CD8-positive, alpha-beta memory T cell (primary cell): ENCODE data around the gene MAN2C1. TPM values are rescaled to one million over a fixed set of nuclear protein-coding genes. Genes with fewer than 3 reads are reported as not detected.
A peak's percentile ranks its signal among the peaks of the same experiment; 100 is the strongest.

Source experiments
- CTCF ChIA-PET: fragments of 350-600 bp; sonication (Branson Sonifier 250); formaldehyde crosslinking; loops from one replicate; lab custom pipeline; 2021; ENCODE audit warnings: antibody characterized with exemption; lab: Charles Lee
- POLR2A ChIA-PET: fragments of 350-600 bp; sonication (Branson Sonifier 250); formaldehyde crosslinking; loops from one replicate; lab custom pipeline; 2021; ENCODE audit warnings: antibody characterized with exemption; lab: Charles Lee
- DNase-seq, 5 donors: peaks; one replicate each; pipeline versions ENCODE4 v3.0.0 to v3.0.0-alpha.2; 2020 to 2022; ENCODE audit warnings: mixed read lengths in 1 of 5
- H3K27ac ChIP-seq: one replicate; pipeline ENCODE4 v1.7.0; 2013; ENCODE audit warnings: low read depth, mild to moderate bottlenecking, low read length, moderate library complexity
- H3K27me3 ChIP-seq: 2 replicates; pipeline ENCODE4 v1.7.0; 2013; ENCODE audit warnings: low read length, mild to moderate bottlenecking; ENCODE audit not compliant: insufficient read depth, poor library complexity, severe bottlenecking
- H3K36me3 ChIP-seq: 2 replicates; pipeline ENCODE4 v1.7.0; 2013; ENCODE audit warnings: mild to moderate bottlenecking, low read length, moderate library complexity; ENCODE audit not compliant: insufficient read depth
- H3K4me1 ChIP-seq: 2 replicates; pipeline ENCODE4 v1.7.0; 2013; ENCODE audit warnings: mild to moderate bottlenecking, low read length, moderate library complexity; ENCODE audit not compliant: insufficient read depth
- H3K4me3 ChIP-seq: 2 replicates; pipeline ENCODE4 v1.7.0; 2013; ENCODE audit warnings: mild to moderate bottlenecking, low read length
- H3K9me3 ChIP-seq: 2 replicates; pipeline ENCODE4 v1.7.0; 2013; ENCODE audit warnings: mild to moderate bottlenecking, low read length
- H3K27ac Mint-ChIP-seq, 8 donors: one replicate each; pipeline ENCODE4 v1.8.0; 2020 to 2021; ENCODE audit warnings: mixed read lengths in 8 of 8, mild to moderate bottlenecking in 6 of 8, inconsistent platforms in 3 of 8, moderate library complexity in 3 of 8
- H3K27me3 Mint-ChIP-seq, 2 donors: one replicate each; pipeline ENCODE4 v1.8.0; 2020 to 2021; ENCODE audit warnings: mixed read lengths in 2 of 2, mild to moderate bottlenecking in 1 of 2, moderate library complexity in 1 of 2
- H3K36me3 Mint-ChIP-seq, 3 donors: one replicate each; pipeline ENCODE4 v1.8.0; 2020 to 2021; ENCODE audit warnings: mixed read lengths in 3 of 3, inconsistent platforms in 1 of 3, mild to moderate bottlenecking in 1 of 3
- H3K4me1 Mint-ChIP-seq, 3 donors: one replicate each; pipeline ENCODE4 v1.8.0; 2020 to 2021; ENCODE audit warnings: mixed read lengths in 3 of 3, inconsistent platforms in 1 of 3, mild to moderate bottlenecking in 1 of 3
- H3K4me3 Mint-ChIP-seq, 7 donors: one replicate each; pipeline ENCODE4 v1.8.0; 2020 to 2021; ENCODE audit warnings: mixed read lengths in 7 of 7, mild to moderate bottlenecking in 6 of 7, moderate library complexity in 4 of 7, inconsistent platforms in 2 of 7
- H3K9me3 Mint-ChIP-seq, 5 donors: one replicate each; pipeline ENCODE4 v1.8.0; 2020 to 2022; ENCODE audit warnings: mixed read lengths in 5 of 5, mild to moderate bottlenecking in 3 of 5, moderate library complexity in 2 of 5, inconsistent platforms in 1 of 5
- polyA plus RNA-seq: library from polyadenylated mRNA; unstranded; fragments of 300-500 nt; fragmentation: Illumina TruSeq; gene quantifications from one replicate; pipeline ENCODE4 v1.2.3, GENCODE V29; 2021
- total RNA-seq, 2 experiments: library from RNA; stranded (reverse); gene quantifications; one replicate each; pipeline ENCODE4 v1.2.3, GENCODE V29; 2021

The MAN2C1 gene
- total and polyA plus RNA-seq, 3 experiments from 2014 or later, result 32.0 to 133 (median 127) TPM

- no peak overlapping the region for H3K4me3 Mint-ChIP-seq
- CTCF ChIA-PET, result interaction anchor here (5.2 kb wide), 1 partner anchor 12 kb away, joined by 35 read pairs; the partner anchor contains the start of gene MAN2C1
These were observed 13.0 kb downstream of the MAN2C1 start for GRCh38 chr15:75355369-75355768.

GRCh38 chr15:75354454-75354853 lies 14.0 kb downstream of the MAN2C1 start:
- POLR2A ChIA-PET, result interaction anchor here (0.5 to 2.0 kb wide), 2 partner anchors 14 to 395 kb away, joined by 4 to 9 read pairs; partner anchors contain the start of gene MAN2C1
- Histone ChIP-seq H3K27ac (no peak overlapping the region), H3K36me3 (no peaks in the 10 kb centered on the region), H3K9me3 (no peaks in the 10 kb centered on the region), H3K4me1 (peaks cover 18% of the 10 kb centered on the region), H3K4me3 (no peak overlapping the region), H3K27me3 (no peaks in the 10 kb centered on the region)
- H3K4me3 Mint-ChIP-seq, result no peak overlapping the region
- H3K4me1 Mint-ChIP-seq, result peaks cover 16 to 18% (median 18%) of the 10 kb centered on the region in 3 donors
- DNase-seq, result no peak
- peaks cover 3 to 37% (median 7%) of the 10 kb centered on the region in 3 donors for H3K36me3 Mint-ChIP-seq
- H3K9me3 Mint-ChIP-seq, result peaks cover 6 to 16% (median 15%) of the 10 kb centered on the region in 5 donors
- CTCF ChIA-PET, result interaction anchor here (5.2 kb wide), 1 partner anchor 13 kb away, joined by 35 read pairs; the partner anchor contains the start of gene MAN2C1
- H3K27me3 Mint-ChIP-seq, result peaks cover 0 to 7% of the 10 kb centered on the region in 2 donors
- H3K27ac Mint-ChIP-seq, result peak overlapping the region in 5 of 8 donors; percentile 43 to 90 (median 77)

More at GRCh38 chr15:75355369-75355768, 13.0 kb downstream of the MAN2C1 start:
- H3K9me3 ChIP-seq, result no peaks in the 10 kb centered on the region
- H3K27me3 Mint-ChIP-seq, result peaks cover 0 to 2% of the 10 kb centered on the region in 2 donors
- H3K4me3 ChIP-seq, result no peak overlapping the region
- DNase-seq, result no peak
- H3K36me3 Mint-ChIP-seq, result peaks cover 0 to 42% (median 0%) of the 10 kb centered on the region in 3 donors
- H3K27ac Mint-ChIP-seq, result peak overlapping the region in 4 of 8 donors; percentile 63 to 91 (median 82)
- H3K4me1 ChIP-seq, result peaks cover 9% of the 10 kb centered on the region
- H3K27me3 ChIP-seq, result no peaks in the 10 kb centered on the region
- POLR2A ChIA-PET, result no interaction called here
- peaks cover 7 to 10% (median 9%) of the 10 kb centered on the region in 3 donors for H3K4me1 Mint-ChIP-seq
- peaks cover under 1 to 6% (median 6%) of the 10 kb centered on the region in 5 donors for H3K9me3 Mint-ChIP-seq
- no peak overlapping the region for H3K27ac ChIP-seq
- no peaks in the 10 kb centered on the region for H3K36me3 ChIP-seq

- Mint-ChIP-seq H3K27me3 (peaks cover 0 to 7% of the 10 kb centered on the region in 2 donors), H3K4me3 (no peak overlapping the region), H3K36me3 (peaks cover 3 to 31% (median 7%) of the 10 kb centered on the region in 3 donors), H3K27ac (peak overlapping the region in 5 of 8 donors; percentile 23 to 70 (median 51)), H3K9me3 (peaks cover 6 to 21% (median 17%) of the 10 kb centered on the region in 5 donors), H3K4me1 (peaks cover 18 to 26% (median 19%) of the 10 kb centered on the region in 3 donors)
- DNase-seq, result no peak
- H3K36me3 ChIP-seq, result no peaks in the 10 kb centered on the region
- CTCF ChIA-PET, result interaction anchor here (5.2 kb wide), 1 partner anchor 14 kb away, joined by 35 read pairs; the partner anchor contains the start of gene MAN2C1
- no peaks in the 10 kb centered on the region for H3K27me3 ChIP-seq
- H3K27ac ChIP-seq, result no peak overlapping the region
- POLR2A ChIA-PET, result interaction anchor here (2.0 kb wide), 1 partner anchor 14 kb away, joined by 9 read pairs; the partner anchor contains the start of gene MAN2C1
- no peak overlapping the region for H3K4me3 ChIP-seq
- peaks cover 27% of the 10 kb centered on the region for H3K4me1 ChIP-seq
- H3K9me3 ChIP-seq, result peaks cover 8% of the 10 kb centered on the region
These were observed 14.8 kb downstream of the MAN2C1 start for GRCh38 chr15:75353604-75354003.

- peaks cover 3 to 23% (median 7%) of the 10 kb centered on the region in 3 donors for H3K36me3 Mint-ChIP-seq
- Histone ChIP-seq H3K9me3 (peaks cover 10% of the 10 kb centered on the region), H3K27me3 (no peaks in the 10 kb centered on the region), H3K4me3 (no peak overlapping the region), H3K4me1 (peaks cover 32% of the 10 kb centered on the region), H3K36me3 (no peaks in the 10 kb centered on the region), H3K27ac (no peak overlapping the region)
- H3K27ac Mint-ChIP-seq, result peak overlapping the region in 6 of 8 donors; percentile 56 to 99 (median 84)
- peaks cover 0 to 7% of the 10 kb centered on the region in 2 donors for H3K27me3 Mint-ChIP-seq
- ChIA-PET CTCF (interaction anchor here (5.2 kb wide), 1 partner anchor 15 kb away, joined by 35 read pairs; the partner anchor contains the start of gene MAN2C1), POLR2A (interaction anchor here (5.4 kb wide), 1 partner anchor 16 kb away, joined by 34 read pairs; the partner anchor contains the start of gene MAN2C1)
- no peak for DNase-seq
- peaks cover 6 to 22% (median 17%) of the 10 kb centered on the region in 5 donors for H3K9me3 Mint-ChIP-seq
- H3K4me3 Mint-ChIP-seq, result peak overlapping the region in 1 of 7 donors; percentile 41
- peaks cover 18 to 32% (median 21%) of the 10 kb centered on the region in 3 donors for H3K4me1 Mint-ChIP-seq
These were observed 16.0 kb downstream of the MAN2C1 start for GRCh38 chr15:75352186-75353080.

- Histone ChIP-seq H3K27me3 (no peaks in the 10 kb centered on the region), H3K27ac (peak overlapping the region; percentile 54)
- H3K36me3 Mint-ChIP-seq, result peaks cover 3 to 12% (median 7%) of the 10 kb centered on the region in 3 donors
These were observed 17.6 kb downstream of the MAN2C1 start for GRCh38 chr15:75350601-75351361.

GRCh38 chr15:75349851-75350588 lies 18.4 kb downstream of the MAN2C1 start:
- peak overlapping the region; percentile 88 to 100 (median 99) for H3K27ac Mint-ChIP-seq
- Histone ChIP-seq H3K9me3 (peaks cover 10% of the 10 kb centered on the region), H3K27me3 (no peaks in the 10 kb centered on the region), H3K4me3 (peak overlapping the region; percentile 68), H3K4me1 (peaks cover 40% of the 10 kb centered on the region), H3K36me3 (no peaks in the 10 kb centered on the region), H3K27ac (peak overlapping the region; percentile 54)
- H3K4me1 Mint-ChIP-seq, result peaks cover 26 to 42% (median 26%) of the 10 kb centered on the region in 3 donors
- H3K27me3 Mint-ChIP-seq, result peaks cover 0 to 10% of the 10 kb centered on the region in 2 donors
- H3K4me3 Mint-ChIP-seq, result peak overlapping the region; percentile 56 to 87 (median 76)
- H3K9me3 Mint-ChIP-seq, result peaks cover 6 to 22% (median 20%) of the 10 kb centered on the region in 5 donors
- ChIA-PET CTCF (interaction anchor here (1.7 kb wide), 1 partner anchor 18 kb away, joined by 6 read pairs; the partner anchor contains the start of gene MAN2C1), POLR2A (interaction anchor here (5.4 kb wide), 1 partner anchor 18 kb away, joined by 34 read pairs; the partner anchor contains the start of gene MAN2C1)
- H3K36me3 Mint-ChIP-seq, result peaks cover 3 to 10% (median 7%) of the 10 kb centered on the region in 3 donors
- peak; percentile 66 to 93 (median 87) for DNase-seq

More at GRCh38 chr15:75350601-75351361, 17.6 kb downstream of the MAN2C1 start:
- H3K4me3 ChIP-seq, result no peak overlapping the region
- Mint-ChIP-seq H3K9me3 (peaks cover 6 to 22% (median 20%) of the 10 kb centered on the region in 5 donors), H3K4me1 (peaks cover 26 to 42% (median 26%) of the 10 kb centered on the region in 3 donors), H3K27ac (peak overlapping the region; percentile 88 to 100 (median 99)), H3K4me3 (peak overlapping the region in 2 of 7 donors; percentile 56 to 87), H3K27me3 (peaks cover 0 to 10% of the 10 kb centered on the region in 2 donors)
- H3K4me1 ChIP-seq, result peaks cover 40% of the 10 kb centered on the region
- H3K9me3 ChIP-seq, result peaks cover 10% of the 10 kb centered on the region
- CTCF ChIA-PET, result interaction anchor here (5.2 kb wide), 1 partner anchor 16 kb away, joined by 35 read pairs; the partner anchor contains the start of gene MAN2C1
- H3K36me3 ChIP-seq, result no peaks in the 10 kb centered on the region
- POLR2A ChIA-PET, result interaction anchor here (0.7 to 5.4 kb wide), 2 partner anchors 18 to 1036 kb away, joined by 8 to 34 read pairs; partner anchors contain the start of gene MAN2C1
- no peak for DNase-seq
